Spleen (tissue), 11 donors: ENCODE measurements around the gene KRT73. TPM values are rescaled to one million over a fixed set of nuclear protein-coding genes. Genes with fewer than 3 reads are reported as not detected.

Experiments used
- DNase-seq: peaks from one replicate; pipeline ENCODE4 v3.0.0-alpha.2; 2020
- H3K27ac ChIP-seq, 8 donors: fragments of 200-600 bp; sonication (generic) in 7 of 8; 1 replicate in 4 of 8; 2 replicates in 4 of 8; pipeline versions ENCODE4 v1.5.0 to v1.8.0; 2016 to 2021; ENCODE audit warnings: inconsistent platforms in 4 of 8, mild to moderate bottlenecking in 4 of 8, moderate library complexity in 1 of 8
- H3K27me3 ChIP-seq, 7 donors: fragments of 200-600 bp; sonication (generic) in 6 of 7; replicated peaks in 1 of 7; 1 replicate in 4 of 7; 2 replicates in 3 of 7; pipeline versions ENCODE4 v1.5.0 to v1.8.0; 2016 to 2021; ENCODE audit warnings: inconsistent platforms in 3 of 7, mild to moderate bottlenecking in 1 of 7
- H3K36me3 ChIP-seq, 6 donors: fragments of 200-600 bp; sonication (generic) in 5 of 6; 1 replicate in 4 of 6; 2 replicates in 2 of 6; pipeline versions ENCODE4 v1.5.0 to v1.8.0; 2016 to 2021; ENCODE audit warnings: inconsistent platforms in 2 of 6
- H3K4me1 ChIP-seq, 6 donors: fragments of 200-600 bp; sonication (generic) in 5 of 6; 1 replicate in 3 of 6; 2 replicates in 3 of 6; pipeline versions ENCODE4 v1.5.0 to v1.8.0; 2016 to 2021; ENCODE audit warnings: inconsistent platforms in 3 of 6
- H3K4me3 ChIP-seq, 8 donors: fragments of 200-600 bp; sonication (generic) in 7 of 8; 1 replicate in 4 of 8; 2 replicates in 4 of 8; pipeline versions ENCODE4 v1.5.0 to v1.8.0; 2016 to 2021; ENCODE audit warnings: inconsistent platforms in 4 of 8, mild to moderate bottlenecking in 4 of 8, moderate library complexity in 2 of 8
- H3K9me3 ChIP-seq, 8 donors: fragments of 200-600 bp; sonication (generic) in 7 of 8; 1 replicate in 4 of 8; 2 replicates in 4 of 8; pipeline versions ENCODE4 v1.5.0 to v1.8.0; 2016 to 2021; ENCODE audit warnings: inconsistent platforms in 4 of 8
- POLR2A ChIP-seq, 3 donors: fragments of 450-650 bp; IDR thresholded peaks; one replicate each; pipeline ENCODE4 v1.5.1; 2017; ENCODE audit warnings: antibody characterized with exemption in 3 of 3, mild to moderate bottlenecking in 1 of 3
- POLR2AphosphoS5 ChIP-seq, 3 donors: sonication (generic); formaldehyde crosslinking; IDR thresholded peaks; one replicate each; pipeline ENCODE4 v1.5.1; 2017; ENCODE audit warnings: antibody characterized with exemption in 3 of 3
- WGBS, 5 donors: extraction: QIAGEN DNeasy Blood & Tissue Kit in 3 of 5; methylation state at CpG; one replicate each; pipeline versions ENCODE4 v1.1.5 to v1.1.7; 2013 to 2018; 5-methylcytosine and 5-hydroxymethylcytosine counted together
- intact Hi-C: fragments of 100-400 bp; cut with DNase I; formaldehyde crosslinking; loops from one replicate; pipeline ENCODE4 v1.15.0; 2023; ENCODE audit warnings: low total_unique reads
- polyA plus RNA-seq, 3 donors: library from polyadenylated mRNA; stranded (reverse); fragments of 200-250 nt; gene quantifications; one replicate each; pipeline ENCODE4 v1.2.1, GENCODE V29; 2013
- total RNA-seq, 7 donors: library from RNA; depleted of rRNA in 3 of 7; stranded (reverse); fragments of >200 nt in 3 of 7; fragmentation: NEBNext Ultra II Directional in 4 of 7; extraction: Animal tissue kit (Norgen Biotek cat#: 25700) in 4 of 7; gene quantifications; one replicate each; pipeline versions ENCODE4 v1.1.0 to v1.2.1, GENCODE V29; 2016 to 2021
- TF ChIP-seq, protein P1 (sequence below), 11 experiments: fragments of 200-600 bp in 7 of 11; fragments of 450-650 bp in 4 of 11; sonication (generic) in 4 of 11; IDR thresholded peaks in 8 of 11; conservative IDR thresholded peaks in 3 of 11; 1 replicate in 7 of 11; 2 replicates in 4 of 11; pipeline versions ENCODE4 v1.4.0 to v1.8.0; 2016 to 2021; ENCODE audit warnings: antibody characterized with exemption in 11 of 11, inconsistent platforms in 4 of 11, mild to moderate bottlenecking in 1 of 11
- donor health status: healthy with polysubstance abuse.
- donor health status: DM: no; HTN: no; CAD: no; lungs with moderate emphysema.
- donor health status: DM: no; HTN: no; CAD: no.
- donor health status: Bipolar disorder and iron deficiency.
- donor health status: healthy.
- donor health status: DM: no; HTN: no; CAD: no.
- donor health status: DM: yes; HTN: yes; CAD: no.

KRT73 gene
- total and polyA plus RNA-seq, 10 donors = 0.04 to 1.4 (median 0.36) TPM

DNA sequence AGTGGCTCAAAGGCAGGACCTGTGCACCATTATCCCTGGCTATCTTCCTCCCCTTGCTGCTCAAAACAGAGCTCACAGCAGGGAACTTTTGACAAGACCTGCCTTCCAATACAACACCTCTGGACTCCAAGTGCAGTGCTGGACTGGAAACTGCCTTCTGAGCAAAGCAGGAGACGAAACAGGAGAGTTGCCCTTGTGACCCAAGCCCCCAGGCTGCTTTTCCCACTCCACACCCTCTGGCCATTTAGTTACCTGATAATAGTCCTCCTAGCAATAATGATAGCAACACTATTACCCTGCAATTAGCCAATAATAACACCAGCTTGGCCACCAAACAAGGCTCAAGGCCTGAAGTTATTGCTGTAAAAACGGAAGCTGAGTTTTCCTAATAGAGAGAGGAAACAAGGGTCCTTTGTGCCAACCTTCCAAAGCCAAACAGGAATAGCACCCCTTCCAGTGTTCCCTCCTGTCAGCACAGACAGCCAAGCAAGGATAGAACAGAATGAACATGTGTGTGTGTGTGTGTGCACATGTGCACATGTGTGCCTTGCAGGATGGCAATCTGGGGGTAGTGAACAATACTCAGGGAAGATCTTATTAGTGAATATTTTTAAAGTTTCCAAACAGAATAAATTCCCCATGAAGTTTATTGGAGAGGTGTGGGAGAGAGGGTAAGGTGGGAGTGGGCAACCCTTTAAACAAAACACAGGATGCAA is 9.2 kb upstream of the KRT73 start:
- whole genome bisulfite sequencing, 5 donors = 55 to 80% (median 73%) methylated on average over 2 of the region's 2 CpGs
- no peak for DNase-seq
- intact Hi-C loops = no loop called here

DNA sequence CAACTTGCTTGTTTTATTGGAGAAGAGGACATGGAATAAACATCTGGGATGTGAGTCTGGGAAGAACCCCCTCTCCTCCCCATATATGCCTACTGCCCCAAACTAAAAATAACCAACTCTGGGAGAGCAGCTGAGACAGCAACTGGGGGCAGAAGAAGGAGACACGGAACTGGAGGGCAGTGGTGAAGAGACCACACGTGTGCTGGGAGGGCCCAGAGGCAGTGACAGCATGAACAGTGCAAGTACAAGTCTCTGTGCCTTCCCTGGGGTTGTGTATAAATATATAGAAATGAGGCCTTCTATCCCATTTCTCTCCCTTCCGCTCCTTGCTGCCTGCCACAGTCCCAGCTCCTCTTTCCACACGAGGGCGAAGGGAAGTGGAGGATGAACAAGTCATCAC is 4.0 kb upstream of the KRT73 start:
- Histone ChIP-seq H3K9me3 (peaks cover 0 to 19% (median 0%) of the 10 kb centered on the region in 8 donors), H3K27ac (no peak overlapping the region), H3K4me1 (no peaks in the 10 kb centered on the region), H3K4me3 (no peak overlapping the region), H3K36me3 (no peaks in the 10 kb centered on the region), H3K27me3 (peaks cover 0 to 12% (median 0%) of the 10 kb centered on the region in 7 donors)
- intact Hi-C loops = no loop called here
- TF ChIP-seq POLR2A (IDR thresholded peaks at IDR 0.05) (no peak), POLR2AphosphoS5 (IDR thresholded peaks at IDR 0.05) (no peak)
- TF ChIP-seq, protein P1, sequence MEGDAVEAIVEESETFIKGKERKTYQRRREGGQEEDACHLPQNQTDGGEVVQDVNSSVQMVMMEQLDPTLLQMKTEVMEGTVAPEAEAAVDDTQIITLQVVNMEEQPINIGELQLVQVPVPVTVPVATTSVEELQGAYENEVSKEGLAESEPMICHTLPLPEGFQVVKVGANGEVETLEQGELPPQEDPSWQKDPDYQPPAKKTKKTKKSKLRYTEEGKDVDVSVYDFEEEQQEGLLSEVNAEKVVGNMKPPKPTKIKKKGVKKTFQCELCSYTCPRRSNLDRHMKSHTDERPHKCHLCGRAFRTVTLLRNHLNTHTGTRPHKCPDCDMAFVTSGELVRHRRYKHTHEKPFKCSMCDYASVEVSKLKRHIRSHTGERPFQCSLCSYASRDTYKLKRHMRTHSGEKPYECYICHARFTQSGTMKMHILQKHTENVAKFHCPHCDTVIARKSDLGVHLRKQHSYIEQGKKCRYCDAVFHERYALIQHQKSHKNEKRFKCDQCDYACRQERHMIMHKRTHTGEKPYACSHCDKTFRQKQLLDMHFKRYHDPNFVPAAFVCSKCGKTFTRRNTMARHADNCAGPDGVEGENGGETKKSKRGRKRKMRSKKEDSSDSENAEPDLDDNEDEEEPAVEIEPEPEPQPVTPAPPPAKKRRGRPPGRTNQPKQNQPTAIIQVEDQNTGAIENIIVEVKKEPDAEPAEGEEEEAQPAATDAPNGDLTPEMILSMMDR (IDR thresholded peaks at IDR 0.05 in 8 of 11, conservative IDR thresholded peaks at IDR 0.05 in 3 of 11) = no peak
- no peak for DNase-seq
- 81 to 92% (median 87%) methylated on average over 5 of the region's 5 CpGs for WGBS, 5 donors

More for the DNA sequence above, 9.2 kb upstream of the KRT73 start:
- no peaks in the 10 kb centered on the region for H3K36me3 ChIP-seq
- H3K27ac ChIP-seq = no peak overlapping the region
- H3K9me3 ChIP-seq = peaks cover 0 to 17% (median 0%) of the 10 kb centered on the region in 8 donors
- TF ChIP-seq, protein P1 (IDR thresholded peaks at IDR 0.05 in 8 of 11, conservative IDR thresholded peaks at IDR 0.05 in 3 of 11) = no peak
- no peak for TF ChIP-seq POLR2AphosphoS5 (IDR thresholded peaks at IDR 0.05)
- no peak for TF ChIP-seq POLR2A (IDR thresholded peaks at IDR 0.05)
- peaks cover 0 to 8% (median 0%) of the 10 kb centered on the region in 6 donors for H3K4me1 ChIP-seq
- peaks cover 0 to 13% (median 0%) of the 10 kb centered on the region in 7 donors for H3K27me3 ChIP-seq
- H3K4me3 ChIP-seq = no peak overlapping the region

DNA sequence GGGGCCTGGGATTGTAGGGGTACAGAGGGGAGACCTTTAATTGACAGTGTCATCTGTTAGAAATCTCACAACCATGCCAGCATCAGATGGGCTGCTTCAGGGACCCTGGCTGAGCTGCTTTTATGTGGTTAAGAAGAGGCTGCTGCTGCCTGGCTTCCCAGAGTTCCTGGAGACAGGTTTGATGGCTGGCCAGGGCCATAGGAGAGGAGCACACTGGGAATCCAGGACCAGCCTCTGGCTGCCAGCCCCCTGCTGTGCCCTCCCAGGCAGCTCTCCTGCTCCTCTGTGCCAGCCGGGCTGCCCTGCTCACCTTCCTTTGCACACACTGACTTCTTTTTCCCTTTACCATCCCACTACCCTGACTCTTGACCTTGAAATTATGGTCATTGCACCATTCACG is 507 bp upstream of the KRT73 start:
- Histone ChIP-seq H3K27ac (no peak overlapping the region), H3K4me3 (no peak overlapping the region), H3K27me3 (peaks cover 0 to 23% (median 0%) of the 10 kb centered on the region in 7 donors), H3K4me1 (peaks cover 0 to 10% (median 1%) of the 10 kb centered on the region in 6 donors), H3K36me3 (no peaks in the 10 kb centered on the region), H3K9me3 (peaks cover 0 to 14% (median 0%) of the 10 kb centered on the region in 8 donors)
- 71 to 90% (median 86%) methylated on average over 2 of the region's 2 CpGs for WGBS, 5 donors
- no peak for TF ChIP-seq POLR2A (IDR thresholded peaks at IDR 0.05)
- no peak for TF ChIP-seq POLR2AphosphoS5 (IDR thresholded peaks at IDR 0.05)
- TF ChIP-seq, protein P1 (IDR thresholded peaks at IDR 0.05 in 8 of 11, conservative IDR thresholded peaks at IDR 0.05 in 3 of 11) = no peak
- DNase-seq = no peak
- intact Hi-C loops = no loop called here

DNA sequence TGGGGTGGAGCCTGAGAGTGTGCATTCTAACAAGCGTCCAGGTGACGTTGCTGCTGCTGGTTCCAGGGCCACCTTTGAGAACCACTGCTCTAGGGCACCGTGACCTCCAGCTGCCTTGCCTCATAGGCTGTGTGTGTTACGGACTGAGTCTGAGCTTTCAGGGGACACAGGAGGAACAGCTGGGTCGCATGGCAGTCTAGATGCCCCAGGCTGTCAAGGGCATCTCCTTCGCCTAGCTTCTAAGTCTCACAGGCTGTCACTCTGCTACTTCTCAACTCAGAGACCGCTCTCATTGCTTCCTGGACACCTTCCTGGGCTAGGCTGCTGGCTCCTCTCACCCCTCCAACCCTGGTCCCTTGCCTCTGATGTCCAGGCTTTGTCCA is 965 bp downstream of the KRT73 start:
- Histone ChIP-seq H3K9me3 (peaks cover 0 to under 1% (median 0%) of the 10 kb centered on the region in 8 donors), H3K4me3 (no peak overlapping the region), H3K27me3 (peaks cover 0 to 23% (median 0%) of the 10 kb centered on the region in 7 donors), H3K4me1 (peaks cover 0 to 10% (median 1%) of the 10 kb centered on the region in 6 donors), H3K27ac (no peak overlapping the region), H3K36me3 (no peaks in the 10 kb centered on the region)
- DNase-seq = no peak
- TF ChIP-seq POLR2AphosphoS5 (IDR thresholded peaks at IDR 0.05) (no peak), POLR2A (IDR thresholded peaks at IDR 0.05) (no peak)
- TF ChIP-seq, protein P1 (IDR thresholded peaks at IDR 0.05 in 8 of 11, conservative IDR thresholded peaks at IDR 0.05 in 3 of 11) = no peak
- intact Hi-C loops = no loop called here
- WGBS, 5 donors = 82 to 95% (median 86%) methylated on average over 7 of the region's 7 CpGs
